Measurements from ENCODE around the gene MEI4.

GRCh38 chr6:77669913-77670312 is 17.1 kb downstream of the MEI4 start:
- TF ChIP-seq CTCF (IDR thresholded peaks at IDR 0.05) = no peak
- no peak for TF ChIP-seq POLR2AphosphoS5 (IDR thresholded peaks at IDR 0.05)
- no peak for TF ChIP-seq POLR2A (IDR thresholded peaks at IDR 0.05)
